MM.1S (cell line): Measurements from ENCODE around the gene CCNA2.

ENCODE experiments used
- DNase-seq: peaks from one replicate; pipeline ENCODE4 v3.0.0-alpha.2; 2015
- H2AFZ ChIP-seq: fragments of 300-600 bp; sonication (generic); 2 replicates; pipeline ENCODE4 v1.6.0; 2016; ENCODE audit warnings: antibody characterized with exemption, low read length
- H3F3A ChIP-seq: fragments of 300-600 bp; sonication (generic); 2 replicates; pipeline ENCODE4 v1.6.1; 2016; ENCODE audit warnings: mild to moderate bottlenecking, antibody characterized with exemption, low read length, moderate library complexity, mixed read lengths; ENCODE audit not compliant: insufficient read depth
- H3K27ac ChIP-seq: fragments of 300-600 bp; sonication (generic); 2 replicates; pipeline ENCODE4 v1.5.1; 2016; ENCODE audit warnings: mild to moderate bottlenecking, low read length
- H3K27me3 ChIP-seq: fragments of 300-600 bp; sonication (generic); replicated peaks from 2 replicates; pipeline ENCODE4 v1.6.0; 2016; ENCODE audit warnings: low read length; ENCODE audit not compliant: insufficient read depth
- H3K36me3 ChIP-seq: fragments of 300-600 bp; sonication (generic); replicated peaks from 2 replicates; pipeline ENCODE4 v1.6.1; 2016; ENCODE audit warnings: mild to moderate bottlenecking, low read length, mixed read lengths; ENCODE audit not compliant: insufficient read depth
- H3K4me1 ChIP-seq: fragments of 300-600 bp; sonication (generic); 2 replicates; pipeline ENCODE4 v1.6.1; 2016; ENCODE audit warnings: low read length, mixed read lengths
- H3K4me2 ChIP-seq: fragments of 300-600 bp; sonication (generic); 2 replicates; pipeline ENCODE4 v1.6.0; 2016; ENCODE audit warnings: low read depth, low read length
- H3K4me3 ChIP-seq: fragments of 300-600 bp; sonication (generic); 2 replicates; pipeline ENCODE4 v1.5.1; 2016; ENCODE audit warnings: low read length, mixed read lengths
- H3K79me2 ChIP-seq: fragments of 300-600 bp; sonication (generic); 2 replicates; pipeline ENCODE4 v1.6.1; 2016; ENCODE audit warnings: mixed run types, low read length, mixed read lengths
- H3K9ac ChIP-seq: fragments of 300-600 bp; sonication (generic); 2 replicates; pipeline ENCODE4 v1.6.1; 2016; ENCODE audit warnings: low read length, mixed read lengths
- H3K9me2 ChIP-seq: fragments of 300-600 bp; sonication (generic); replicated peaks from 2 replicates; pipeline ENCODE4 v1.6.1; 2016; ENCODE audit warnings: mild to moderate bottlenecking, low read length, mixed read lengths; ENCODE audit not compliant: insufficient read depth
- H3K9me3 ChIP-seq: fragments of 300-600 bp; sonication (generic); replicated peaks from 2 replicates; pipeline ENCODE4 v1.6.1; 2016; ENCODE audit warnings: mild to moderate bottlenecking, low read length, mixed read lengths; ENCODE audit not compliant: insufficient read depth
- H4K20me1 ChIP-seq: fragments of 300-600 bp; sonication (generic); 2 replicates; pipeline ENCODE4 v1.6.1; 2016; ENCODE audit warnings: mild to moderate bottlenecking, low read length, moderate library complexity, mixed read lengths; ENCODE audit not compliant: insufficient read depth
- CTCF ChIP-seq: fragments of 300-600 bp; sonication (generic); IDR thresholded peaks from 2 replicates; pipeline ENCODE4 v1.5.1; 2016; ENCODE audit warnings: antibody characterized with exemption, low read length, mixed read lengths
- EZH2 ChIP-seq: fragments of 300-600 bp; sonication (generic); optimal IDR thresholded peaks from 2 replicates; pipeline ENCODE3; 2017; ENCODE audit warnings: low read depth, mild to moderate bottlenecking, antibody characterized with exemption, low read length, mixed read lengths
- EZH2phosphoT487 ChIP-seq: fragments of 300-600 bp; sonication (generic); IDR thresholded peaks from 2 replicates; pipeline ENCODE4 v1.6.1; 2018; ENCODE audit warnings: antibody characterized with exemption, low read length

Gene CCNA2

GRCh38 chr4:121823505-121824170 lies at the start of gene CCNA2:
CCNA2 (minus strand) TSS chr4:121823883; CDS start chr4:121823628, 255 bp downstream.
- no peaks in the 10 kb centered on the region for H4K20me1 ChIP-seq
- peaks cover 48% of the 10 kb centered on the region for H3K79me2 ChIP-seq
- TF ChIP-seq EZH2, result no peak
- TF ChIP-seq CTCF, result peak; percentile 9; the same call in 1 of the 2 replicates
- TF ChIP-seq EZH2phosphoT487, result no peak
- H3K4me2 ChIP-seq, result peak within 1 kb of the TSS; percentile 96
- no peaks in the 10 kb centered on the region for H3K9me2 ChIP-seq
- H3K27ac ChIP-seq, result peak within 1 kb of the TSS; percentile 77
- H3K36me3 ChIP-seq, result peaks cover 16% of the 10 kb centered on the region; the same call in 1 of the 2 replicates
- no peaks in the 10 kb centered on the region for H3K27me3 ChIP-seq
- H2AFZ ChIP-seq, result peak within 1 kb of the TSS; percentile 97
- H3K9ac ChIP-seq, result peak within 1 kb of the TSS; percentile 90
- H3K4me3 ChIP-seq, result peak within 1 kb of the TSS; percentile 90
- 0 out of 2 replicates have a peak, but pooled peaks cover 6% of the 10 kb centered on the region for H3F3A ChIP-seq
- H3K4me1 ChIP-seq, result peaks cover 9% of the 10 kb centered on the region
- peak; percentile 98 for DNase-seq
- H3K9me3 ChIP-seq, result no peaks in the 10 kb centered on the region

- H4K20me1 ChIP-seq, result no peaks in the 10 kb centered on the region
- H2AFZ ChIP-seq, result peak within 1 kb of the TSS; percentile 93
- H3K27ac ChIP-seq, result peak within 1 kb of the TSS; percentile 60; the same call in 1 of the 2 replicates
These were observed 46.4 kb upstream of the CCNA2 start, which contains the start of gene BBS7 for GRCh38 chr4:121869841-121870822. BBS7 (minus strand) TSS chr4:121870474; CDS start chr4:121870313, 161 bp downstream.

GRCh38 chr4:121863799-121864198 lies 40.1 kb upstream of the CCNA2 start:
- no peak overlapping the region for H3K9ac ChIP-seq
- no peaks in the 10 kb centered on the region for H4K20me1 ChIP-seq
- no peaks in the 10 kb centered on the region for H3K9me2 ChIP-seq
- TF ChIP-seq EZH2phosphoT487, result no peak
- no peak for TF ChIP-seq CTCF
- TF ChIP-seq EZH2, result no peak
- H3K4me3 ChIP-seq, result no peak overlapping the region
- no peaks in the 10 kb centered on the region; the same call in 1 of the 2 replicates for H3K36me3 ChIP-seq
- no peaks in the 10 kb centered on the region for H3K9me3 ChIP-seq
- no peaks in the 10 kb centered on the region for H3K27me3 ChIP-seq
- no peak for DNase-seq
- no peak overlapping the region for H3K4me2 ChIP-seq
- H3K4me1 ChIP-seq, result no peaks in the 10 kb centered on the region
- H3K27ac ChIP-seq, result no peak overlapping the region
- no peak overlapping the region for H2AFZ ChIP-seq
- H3K79me2 ChIP-seq, result no peaks in the 10 kb centered on the region
- H3F3A ChIP-seq, result no peaks in the 10 kb centered on the region

More at GRCh38 chr4:121869841-121870822, 46.4 kb upstream of the CCNA2 start, which contains the start of gene BBS7:
- Histone ChIP-seq H3K36me3 (no peaks in the 10 kb centered on the region), H3K4me3 (peak within 1 kb of the TSS; percentile 89), H3K4me2 (peak within 1 kb of the TSS; percentile 54), H3K4me1 (peaks cover 12% of the 10 kb centered on the region), H3K27me3 (no peaks in the 10 kb centered on the region), H3K9me2 (no peaks in the 10 kb centered on the region), H3F3A (peaks cover 11% of the 10 kb centered on the region), H3K79me2 (no peaks in the 10 kb centered on the region), H3K9me3 (no peaks in the 10 kb centered on the region), H3K9ac (peak within 1 kb of the TSS; percentile 78)
- TF ChIP-seq EZH2 (no peak), EZH2phosphoT487 (no peak), CTCF (no peak)
- peak; percentile 97 for DNase-seq
